Measurements from ENCODE around the gene SH3RF2.

Gene SH3RF2

GRCh38 chr5:145937432-145938250, 1.3 kb downstream of the SH3RF2 start:
- H3K27ac ChIP-seq, result no peak overlapping the region; the same call in 1 of the 2 replicates

GRCh38 chr5:145938776-145939539, 2.6 kb downstream of the SH3RF2 start:
- TF ChIP-seq CTCF (conservative IDR thresholded peaks at IDR 0.05), result no peak
- H3K27ac ChIP-seq, result no peak overlapping the region

More at GRCh38 chr5:145937432-145938250, 1.3 kb downstream of the SH3RF2 start:
- no peak for TF ChIP-seq CTCF (conservative IDR thresholded peaks at IDR 0.05)

GRCh38 chr5:145939540-145940065, 3.2 kb downstream of the SH3RF2 start:
- no peak overlapping the region for H3K27ac ChIP-seq
- TF ChIP-seq CTCF (conservative IDR thresholded peaks at IDR 0.05), result no peak

GRCh38 chr5:145941096-145941447, 4.7 kb downstream of the SH3RF2 start:
- no peak overlapping the region for H3K27ac ChIP-seq
- TF ChIP-seq CTCF (conservative IDR thresholded peaks at IDR 0.05), result no peak

- no peak overlapping the region for H3K27ac ChIP-seq
- no peak for TF ChIP-seq CTCF (conservative IDR thresholded peaks at IDR 0.05)
Observed at GRCh38 chr5:145941448-145942130, 5.2 kb downstream of the SH3RF2 start.

GRCh38 chr5:145942201-145942600, 5.8 kb downstream of the SH3RF2 start:
- H3K27ac ChIP-seq, result no peak overlapping the region
- no peak for TF ChIP-seq CTCF (conservative IDR thresholded peaks at IDR 0.05)

GRCh38 chr5:145942749-145943148, 6.4 kb downstream of the SH3RF2 start:
- TF ChIP-seq CTCF (conservative IDR thresholded peaks at IDR 0.05), result no peak
- H3K27ac ChIP-seq, result no peak overlapping the region

Measured in VCaP (cell line).